Stimulated activated CD4-positive, alpha-beta T cell treated with anti-CD3 and anti-CD28 coated beads, Interleukin-1b, Interleukin-23, amount 100 ng/mL, for 24 hours (primary cell): ENCODE data around the gene CDK5.

Experiments
- DNase-seq, 4 experiments: peaks; one replicate each; pipeline ENCODE4 v3.0.0-alpha.2; 2020; ENCODE audit warnings: low read depth in 4 of 4, low spot score in 1 of 4

CDK5 gene

DNA sequence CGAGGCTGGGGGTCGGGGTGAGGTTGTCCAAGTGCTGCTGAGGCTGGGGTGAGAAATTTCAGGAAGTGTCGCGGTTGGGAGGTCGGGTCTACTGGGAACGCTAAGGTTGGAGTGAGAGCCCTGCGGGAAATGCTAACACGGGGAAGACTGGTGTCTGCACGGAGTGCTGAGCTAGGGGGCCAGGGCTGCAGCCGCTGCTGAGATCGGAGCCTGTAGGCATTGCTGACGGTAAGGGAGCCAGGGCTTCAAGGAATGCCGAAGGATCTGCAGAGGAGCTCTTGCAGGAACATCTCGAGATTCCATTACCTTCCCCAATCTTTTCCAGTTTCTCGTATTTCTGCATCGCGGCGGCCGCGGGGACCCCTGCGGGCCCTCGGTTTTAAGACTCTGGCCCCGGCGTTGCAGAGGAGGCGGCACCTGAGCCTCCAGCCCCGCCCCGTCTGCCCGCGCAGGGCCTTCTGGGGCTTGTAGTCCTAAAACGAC is at the start of gene CDK5:
Gene CDK5 (minus strand): TSS at position 392 of the 483 bp plus-strand sequence. CDS start 49 bp downstream, at position 343.
- no peak for DNase-seq

DNA sequence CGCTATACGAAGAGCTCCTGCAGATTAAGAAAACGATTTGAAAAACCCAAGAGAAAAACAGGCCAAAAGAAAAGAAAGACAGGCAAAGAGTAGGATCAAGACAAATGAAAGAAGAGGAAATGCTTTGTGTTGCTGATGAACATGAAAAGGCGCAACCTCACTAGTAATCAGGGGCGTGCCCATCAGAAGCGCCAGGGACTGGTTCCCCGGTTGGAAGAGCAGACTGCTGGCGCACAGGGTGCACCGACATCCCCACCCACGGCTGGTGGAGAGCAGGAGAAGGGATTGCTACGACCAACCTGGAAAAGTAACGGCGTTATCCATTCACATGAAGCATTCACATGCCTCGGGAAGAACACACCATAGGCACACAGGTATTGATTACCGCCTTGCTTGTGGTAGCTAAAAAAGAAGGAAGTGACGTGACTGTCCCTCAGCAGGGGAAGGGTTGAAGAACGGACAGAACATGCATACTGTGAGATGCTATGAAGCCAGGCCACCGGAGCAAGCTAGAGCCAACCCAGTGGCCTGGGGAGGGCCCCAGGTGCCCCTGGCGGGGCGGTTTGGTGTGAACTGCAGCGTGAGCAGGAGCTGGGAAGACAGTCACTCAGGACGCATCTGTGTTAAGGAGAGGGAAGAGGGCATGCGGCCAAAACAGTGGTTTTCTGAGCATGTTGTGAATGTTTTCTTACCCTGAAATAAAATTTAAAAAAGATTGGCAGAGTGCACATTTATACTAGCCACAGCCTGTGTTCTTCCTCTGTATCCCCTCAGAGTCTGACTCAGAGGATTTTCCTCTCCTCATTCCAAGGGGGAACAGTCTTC is 46.9 kb upstream of the CDK5 start:
- no peak for DNase-seq

DNA sequence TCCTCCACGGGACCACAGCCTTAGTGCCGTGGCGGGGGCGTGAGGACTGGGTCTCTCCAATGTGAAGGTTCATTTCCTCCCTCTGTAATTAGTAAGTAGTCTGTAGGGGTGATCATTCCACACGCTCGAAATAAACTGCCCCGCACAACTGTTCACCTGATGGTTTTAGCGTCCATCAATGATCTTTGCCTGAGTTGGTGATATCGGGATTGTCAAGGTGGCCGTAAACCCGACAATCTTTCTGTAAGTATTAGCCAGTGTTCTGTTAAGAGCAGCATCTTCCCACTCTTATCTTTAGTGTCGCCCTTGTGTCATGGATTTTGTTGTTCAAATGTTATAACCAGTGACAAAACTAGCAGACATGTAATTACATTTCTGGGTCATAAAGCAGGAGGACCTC is 46.3 kb upstream of the CDK5 start:
- no peak for DNase-seq

DNA sequence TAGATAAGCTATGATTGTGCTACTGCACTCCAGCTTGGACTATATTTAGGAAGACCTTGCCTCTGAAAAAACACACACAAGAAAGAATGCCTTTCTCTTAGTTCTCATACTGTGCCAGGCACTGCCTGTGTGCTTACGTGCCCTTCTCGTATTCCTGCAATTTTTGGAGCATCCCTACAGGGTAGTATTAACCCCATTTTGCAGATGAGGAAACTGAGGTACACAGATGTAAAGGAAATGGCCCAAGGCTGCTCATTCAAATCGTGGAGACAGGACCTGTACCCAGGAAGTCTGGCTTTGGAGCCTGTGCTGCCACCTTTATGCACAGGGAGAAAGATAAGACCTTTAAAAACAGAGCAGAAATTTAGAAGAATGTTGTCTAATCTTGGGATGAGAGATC is 45.3 kb upstream of the CDK5 start:
- DNase-seq: no peak

DNA sequence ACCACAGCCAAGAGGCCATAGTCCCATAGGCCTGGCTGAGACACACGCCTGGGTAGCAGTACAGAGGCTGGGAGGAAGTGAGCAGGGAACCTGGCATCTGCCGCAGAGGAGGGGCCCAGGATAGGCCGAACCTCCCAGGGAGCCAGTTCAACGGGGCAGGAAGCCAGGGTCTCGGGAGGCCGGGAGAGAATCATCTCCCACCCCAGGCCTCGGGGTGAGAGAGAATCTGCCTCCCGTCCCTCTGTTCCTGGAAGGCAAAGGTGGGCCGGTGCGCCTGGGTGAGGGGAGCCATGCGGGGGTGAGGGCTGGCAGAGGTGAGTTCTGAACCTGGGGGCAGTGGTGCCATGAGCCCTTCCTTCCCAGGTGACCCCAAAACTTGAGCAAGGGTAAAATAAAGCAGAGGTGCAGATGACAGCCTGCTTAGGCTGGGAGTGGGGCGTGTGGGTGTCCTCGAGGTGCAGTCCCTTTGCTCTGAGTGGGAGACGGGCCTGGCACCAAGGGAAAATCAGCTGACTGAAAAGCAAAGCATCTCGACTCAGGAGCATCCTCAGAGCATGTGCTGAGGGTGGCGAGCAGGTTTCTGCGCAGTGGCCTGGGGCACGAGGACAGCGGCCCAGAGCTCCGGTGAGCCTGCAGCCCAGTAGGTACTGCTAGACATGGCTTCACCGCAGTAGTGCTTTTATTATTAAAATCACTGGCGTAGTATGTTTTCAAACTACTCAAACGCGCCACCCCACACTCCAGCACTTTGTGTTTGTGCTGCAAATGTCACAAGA is 44.1 kb upstream of the CDK5 start:
- no peak for DNase-seq

DNA sequence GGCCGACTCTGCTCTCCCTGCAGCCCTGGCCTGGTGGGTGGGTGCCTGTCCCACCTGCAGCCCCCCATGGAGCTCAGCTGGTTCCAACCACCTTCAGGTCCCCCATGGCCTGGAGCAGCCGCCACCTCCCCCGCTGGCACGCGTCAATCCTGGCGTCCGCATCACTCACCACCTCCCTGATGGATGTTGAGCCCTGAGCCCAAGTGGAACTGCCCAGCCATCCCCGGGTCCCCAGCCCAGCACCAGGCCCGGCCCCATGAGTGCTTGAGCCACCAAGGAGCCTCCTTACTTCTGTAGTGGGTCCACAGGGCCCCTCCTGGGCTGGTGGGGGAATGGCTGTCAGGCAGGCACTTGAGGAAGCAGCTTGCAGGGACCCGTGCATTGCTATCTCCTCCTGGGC is 43.2 kb upstream of the CDK5 start:
- no peak for DNase-seq

DNA sequence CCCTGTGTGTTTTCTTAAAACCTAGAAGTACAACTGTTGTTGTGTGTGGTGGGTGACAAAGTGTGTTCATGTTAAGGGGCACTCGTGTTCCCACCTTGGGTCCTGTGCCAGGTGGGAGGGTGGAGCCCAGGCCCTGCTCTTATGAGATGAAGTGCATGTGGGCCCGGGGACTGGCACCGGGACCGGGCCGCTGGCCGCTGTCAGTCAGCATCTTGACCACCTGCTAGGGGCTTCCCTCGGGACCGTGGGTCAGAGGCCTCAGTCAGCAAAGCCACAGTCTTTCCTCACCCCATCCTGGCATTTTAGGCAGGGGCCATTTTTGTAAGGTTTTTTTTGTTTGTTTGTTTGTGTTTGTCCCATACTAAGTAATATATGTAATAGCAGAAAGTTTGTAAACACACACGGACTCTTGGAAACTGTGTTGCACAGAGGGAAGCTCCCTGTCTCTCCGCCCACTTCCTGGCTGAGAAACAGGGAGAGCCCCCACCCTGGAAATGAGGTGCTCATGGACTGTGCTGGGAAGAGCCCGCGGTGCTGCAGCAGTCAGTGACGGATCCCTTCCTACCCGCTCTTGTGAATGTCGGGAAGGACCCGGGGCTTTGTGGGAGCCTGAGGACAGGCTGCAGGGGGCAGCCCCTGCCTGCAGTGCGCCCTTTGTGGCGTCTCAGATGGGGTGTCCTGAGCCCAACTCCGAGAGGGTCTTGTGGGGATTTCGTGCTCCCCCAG is 42.0 kb upstream of the CDK5 start:
- no peak for DNase-seq

DNA sequence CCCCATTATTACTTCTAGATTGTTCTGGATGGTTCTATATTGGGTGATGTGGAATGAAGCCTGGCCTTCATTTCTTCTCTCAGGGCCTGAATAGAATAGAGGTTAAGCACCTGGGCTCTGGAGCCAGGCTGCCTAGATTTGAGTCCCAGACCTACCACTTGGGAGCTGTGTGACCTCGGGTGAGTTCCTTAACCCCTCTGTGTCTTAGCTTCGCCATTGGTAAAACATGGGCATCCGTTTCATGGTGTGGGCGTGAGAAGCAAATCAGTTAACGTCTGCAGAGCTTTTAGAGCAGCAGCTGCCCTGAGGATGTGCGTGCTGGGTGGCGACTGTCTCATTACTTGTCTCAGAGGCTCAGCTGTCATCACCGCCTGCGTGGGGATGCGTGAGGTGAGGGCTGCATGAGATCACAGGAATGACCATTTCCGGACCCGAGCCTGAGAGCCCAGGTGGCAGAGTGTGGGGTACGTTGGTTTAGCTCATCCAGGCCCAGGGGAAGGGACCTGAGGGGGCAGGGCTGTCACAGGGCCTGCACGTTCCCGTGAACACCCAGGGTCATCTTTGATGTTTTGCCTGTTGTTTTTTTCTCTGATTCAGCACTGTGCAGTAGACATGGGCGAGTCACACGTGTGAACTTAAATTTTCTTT is 38.3 kb upstream of the CDK5 start:
- DNase-seq: no peak

DNA sequence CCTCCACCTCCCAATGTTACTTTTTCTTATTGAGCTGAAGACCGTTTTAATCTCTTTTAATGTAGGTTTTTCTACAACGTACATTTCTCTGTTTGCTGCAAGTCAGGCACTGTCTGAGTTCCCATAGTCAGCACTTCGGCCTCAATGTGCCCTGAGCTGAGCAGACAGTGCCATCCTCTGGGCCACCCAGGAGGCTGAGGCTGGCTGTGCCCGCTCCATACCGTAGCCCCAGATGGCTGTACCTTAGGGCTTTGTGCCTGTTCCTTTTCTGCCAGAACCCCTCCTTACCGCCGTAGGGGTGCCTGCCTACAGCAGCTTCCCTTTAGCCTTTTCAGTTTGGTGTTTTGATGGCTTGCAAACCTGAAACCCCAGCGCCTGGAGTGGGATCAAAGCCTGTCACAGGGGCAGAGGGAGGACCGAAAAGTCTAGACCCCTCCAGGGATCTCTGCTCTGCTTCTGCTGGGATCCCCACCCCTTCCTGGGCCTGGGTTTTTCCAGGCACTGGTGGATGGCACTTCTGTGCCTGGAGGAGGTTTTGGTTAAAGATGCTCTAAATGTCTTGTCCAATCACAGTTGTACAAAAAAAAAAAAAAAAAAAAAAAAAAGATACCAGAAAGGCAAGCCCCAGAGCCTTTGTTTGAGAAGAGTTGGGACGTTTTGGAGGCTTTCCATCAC is 37.6 kb upstream of the CDK5 start:
- DNase-seq: no peak

DNA sequence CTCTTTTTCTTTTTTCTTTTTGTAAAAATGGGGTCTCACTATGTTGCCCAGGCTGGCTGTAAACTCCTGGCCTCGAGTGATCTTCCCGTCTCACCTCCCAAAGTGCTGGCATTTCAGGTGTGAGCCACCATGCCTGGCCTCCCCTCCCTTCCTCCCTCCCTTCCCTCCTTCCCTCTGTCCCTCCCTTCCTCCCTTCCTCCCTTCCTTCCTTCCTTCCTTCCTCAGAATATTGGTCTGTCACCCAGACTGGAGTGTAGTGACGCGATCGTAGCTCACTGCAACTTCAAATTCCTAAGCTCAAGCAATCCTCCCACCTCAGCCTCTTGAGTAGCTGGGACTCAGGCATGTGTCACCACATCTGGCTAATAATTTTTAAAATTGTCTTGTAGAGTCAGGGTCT is 37.0 kb upstream of the CDK5 start:
- no peak for DNase-seq

DNA sequence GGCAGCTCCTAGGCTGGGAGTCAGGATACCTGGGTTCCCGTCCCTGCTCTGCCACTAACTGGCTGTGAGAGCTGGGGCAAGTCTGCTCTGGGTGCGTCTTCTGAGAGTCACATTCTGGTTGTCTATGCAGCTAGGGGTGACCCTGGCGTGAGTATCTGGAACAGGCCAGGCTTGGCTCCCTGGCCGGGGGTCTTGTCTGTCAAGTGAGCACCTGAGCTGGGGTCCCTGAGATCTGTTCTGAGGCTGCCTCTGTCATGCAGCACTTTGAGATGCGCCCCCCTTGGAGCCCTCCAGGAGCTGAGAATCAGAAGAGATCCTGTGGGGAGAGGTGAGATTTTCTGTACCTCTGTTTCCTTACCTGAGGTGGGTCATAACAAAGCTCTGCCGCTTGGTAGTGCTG is 36.1 kb upstream of the CDK5 start:
- DNase-seq: no peak

DNA sequence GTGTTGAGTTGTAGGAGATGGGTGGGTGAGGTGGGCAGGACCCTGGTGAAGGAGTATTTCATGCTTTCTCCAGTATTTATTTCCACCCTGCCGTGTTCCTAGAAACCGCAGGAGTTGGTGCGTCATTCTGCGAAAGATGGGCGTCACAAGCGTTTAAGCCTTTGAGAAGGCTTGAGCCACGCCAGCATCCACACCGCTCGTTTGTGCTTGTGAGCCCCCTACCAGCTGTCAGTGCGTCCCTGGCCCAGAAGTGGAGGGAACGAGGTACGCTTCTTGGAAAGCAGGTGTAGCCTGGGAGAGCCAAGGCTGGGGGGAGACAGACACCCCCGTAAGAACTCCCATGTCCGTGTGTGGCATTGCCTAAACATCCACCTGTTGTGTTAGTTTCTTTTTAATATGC is 34.3 kb upstream of the CDK5 start:
- no peak for DNase-seq

DNA sequence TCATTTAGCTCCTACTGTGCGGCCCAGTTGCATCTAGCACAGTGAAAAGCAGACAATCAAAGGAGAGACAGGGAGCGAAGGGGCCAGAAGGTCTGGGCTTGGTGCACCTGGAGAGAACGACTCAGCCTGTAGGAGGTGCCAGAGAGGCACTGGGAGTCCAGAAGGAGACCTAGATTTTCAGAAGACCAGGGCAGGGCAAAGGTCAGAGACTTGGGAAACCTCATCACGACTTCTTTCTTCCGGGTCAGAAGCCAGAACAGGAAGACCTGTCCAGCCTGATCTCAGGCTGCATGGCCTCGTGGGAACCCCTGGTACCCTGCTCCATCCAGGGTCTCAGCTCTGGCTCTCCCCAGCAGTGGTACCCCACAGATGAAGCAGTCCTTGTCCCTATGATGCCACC is 33.7 kb upstream of the CDK5 start:
- DNase-seq: no peak

DNA sequence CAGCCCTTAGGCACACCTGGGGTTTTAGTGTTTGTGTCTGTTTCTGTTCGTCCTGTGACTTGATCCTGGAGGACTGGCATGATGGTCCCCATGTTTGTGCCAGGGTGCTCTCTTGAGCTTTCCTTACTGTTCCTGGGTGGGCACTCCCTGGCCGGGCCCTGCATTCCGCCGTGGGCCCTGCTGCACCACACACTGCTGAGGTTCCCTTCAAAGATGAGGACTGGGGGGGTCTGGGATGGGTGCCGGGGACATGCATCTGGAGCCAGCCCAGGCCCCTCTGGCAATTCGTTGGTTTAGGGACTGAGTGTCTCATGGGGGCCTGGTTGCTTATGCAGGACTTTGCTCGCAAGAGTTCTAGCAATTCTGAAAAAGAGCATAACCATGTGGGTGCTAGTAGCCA is 33.3 kb upstream of the CDK5 start:
- DNase-seq: no peak

DNA sequence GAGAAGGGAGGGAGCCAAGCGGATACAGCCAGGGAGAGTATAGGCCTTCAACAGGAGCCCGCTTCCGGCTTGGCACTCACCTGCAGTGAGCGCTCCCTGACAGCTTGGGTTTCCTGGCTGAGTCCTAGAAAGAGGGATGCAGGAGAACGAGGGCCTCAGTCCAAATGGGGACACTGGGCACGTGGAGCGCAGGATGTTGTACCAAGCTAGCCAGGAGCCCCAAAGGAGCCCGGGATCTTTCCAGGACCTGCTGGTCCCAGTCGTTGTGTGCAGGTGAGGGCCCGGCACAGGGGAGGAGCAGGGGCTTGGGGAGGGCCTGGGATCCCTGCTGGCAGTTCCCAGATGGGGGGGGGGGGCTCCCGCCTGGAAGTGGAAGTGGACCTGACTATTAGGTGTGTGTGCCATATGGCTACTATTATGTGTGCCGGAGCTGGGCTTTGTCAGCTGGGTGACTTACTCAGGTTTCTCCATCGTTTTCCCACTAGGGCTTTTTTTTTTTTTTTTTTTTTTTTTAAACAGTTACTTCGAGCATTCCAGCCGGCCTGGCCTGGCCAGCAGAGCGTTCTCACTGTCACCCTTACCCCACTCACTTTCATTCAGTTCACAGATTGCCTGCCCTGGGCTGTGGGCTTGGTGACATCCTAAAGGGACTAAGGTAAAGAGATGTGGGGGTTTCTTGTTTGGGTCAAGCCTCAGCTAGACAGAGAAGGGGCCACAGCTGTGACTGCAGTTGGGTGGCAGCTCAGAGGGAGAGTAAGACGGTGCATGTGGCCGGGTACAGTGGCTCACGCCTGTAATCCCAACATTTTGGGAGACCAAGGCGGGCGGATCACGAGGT is 32.4 kb upstream of the CDK5 start:
- DNase-seq: no peak

DNA sequence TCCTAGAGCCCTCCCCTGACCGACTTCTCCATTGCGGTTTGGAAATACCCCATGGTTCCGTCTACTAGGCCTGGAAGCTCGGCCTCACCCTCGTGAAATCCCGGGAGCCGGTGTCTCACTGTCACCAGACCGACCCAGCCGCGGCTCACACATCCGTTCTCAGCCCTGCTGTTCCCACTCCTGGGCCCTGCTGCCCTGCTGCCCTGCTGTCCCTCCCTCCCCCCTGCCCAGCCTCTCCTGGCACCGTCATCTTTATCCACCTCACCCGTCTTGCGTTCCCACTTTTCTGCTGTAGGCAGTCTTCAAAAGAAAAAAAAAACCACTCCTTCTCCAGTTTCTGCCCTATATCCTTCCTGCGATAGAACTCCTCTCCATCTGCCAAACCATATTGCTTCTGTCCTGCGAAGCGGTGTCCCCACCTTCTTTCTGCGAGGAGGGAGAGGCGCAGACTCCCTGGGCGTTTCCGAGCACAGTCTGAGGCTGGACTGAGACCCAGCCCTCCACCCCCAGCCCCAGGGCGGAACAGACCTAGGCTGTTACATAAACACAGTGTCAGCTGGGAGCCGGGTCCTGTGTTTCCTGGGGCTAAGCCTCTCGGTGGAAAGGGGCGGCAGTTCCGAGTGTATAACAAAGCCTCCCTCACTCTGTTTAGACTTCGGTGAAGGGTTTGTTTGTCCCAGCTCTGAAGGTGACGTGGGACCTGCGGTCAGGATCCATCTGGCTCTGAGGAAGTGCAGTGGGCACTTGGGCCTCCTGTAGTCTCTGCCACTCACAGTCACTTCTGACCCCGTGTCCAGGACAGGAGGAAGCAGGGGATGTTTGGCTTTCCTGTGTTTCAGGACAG is 31.4 kb upstream of the CDK5 start:
- DNase-seq: no peak

DNA sequence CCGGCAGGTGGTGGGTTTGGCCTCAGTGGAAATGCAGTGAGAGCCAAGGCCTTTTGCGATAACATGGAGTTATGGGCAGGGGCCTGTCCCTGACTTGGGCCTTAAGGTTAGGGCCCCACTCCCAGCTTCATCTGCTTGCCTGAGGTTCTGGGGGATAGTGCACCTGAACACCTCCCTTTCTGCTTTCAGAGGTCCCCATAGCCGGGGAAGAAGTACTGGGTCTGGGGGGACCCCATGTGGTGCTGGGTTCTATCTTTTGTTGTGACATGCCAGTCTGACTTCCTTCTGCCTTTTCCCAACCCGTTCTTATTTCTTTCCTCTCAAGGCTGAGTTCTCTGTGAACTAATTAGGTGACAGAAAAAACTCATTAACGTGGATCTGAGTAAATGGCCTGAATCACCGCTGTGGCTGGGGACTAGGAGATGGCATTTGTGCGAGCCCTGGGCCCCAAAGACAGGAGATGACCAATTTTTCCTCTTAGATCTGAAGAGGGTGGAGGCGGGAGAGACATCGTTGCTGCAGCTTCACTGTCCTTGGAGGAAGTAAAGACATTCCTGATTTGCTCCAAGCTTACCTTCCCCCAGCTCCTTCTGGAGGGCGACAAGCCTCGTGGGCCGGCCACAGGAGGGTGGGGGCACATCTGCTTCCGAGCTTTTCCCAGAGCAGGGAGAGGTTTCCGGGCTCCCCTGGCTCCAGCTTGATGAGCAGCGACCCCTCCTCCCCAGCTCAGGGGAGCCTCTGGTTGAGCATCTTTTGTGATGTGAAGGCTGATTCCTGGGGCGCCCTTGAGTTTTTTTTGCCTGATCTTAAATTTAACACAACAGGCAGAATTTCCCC is 30.5 kb upstream of the CDK5 start:
- DNase-seq: no peak
